Naive B cell (primary cell): ENCODE results near the gene TNFRSF14. TPM values are rescaled to one million over a fixed set of nuclear protein-coding genes. Genes with fewer than 3 reads are reported as not detected.

Experiments
- ATAC-seq, 2 donors: fragments of 150-1000 bp; cut with Tn5 transposase; 2 replicates each; pipeline ENCODE4 v1.10.0; 2021; ENCODE audit warnings: low read depth in 2 of 2, mild to moderate bottlenecking in 2 of 2, moderate library complexity in 2 of 2
- DNase-seq: peaks from one replicate; pipeline ENCODE4 v3.0.0; 2022
- H3K27ac Mint-ChIP-seq, 6 donors: one replicate each; pipeline ENCODE4 v1.8.0; 2020 to 2022; ENCODE audit warnings: mild to moderate bottlenecking in 6 of 6, mixed read lengths in 6 of 6, moderate library complexity in 5 of 6, inconsistent platforms in 2 of 6
- H3K27me3 Mint-ChIP-seq, 3 donors: one replicate each; pipeline ENCODE4 v1.8.0; 2021 to 2022; ENCODE audit warnings: mixed read lengths in 3 of 3, mild to moderate bottlenecking in 1 of 3
- H3K36me3 Mint-ChIP-seq, 2 donors: one replicate each; pipeline ENCODE4 v1.8.0; 2020 to 2022; ENCODE audit warnings: mixed read lengths in 2 of 2, inconsistent platforms in 1 of 2, mild to moderate bottlenecking in 1 of 2
- H3K4me1 Mint-ChIP-seq, 3 donors: one replicate each; pipeline ENCODE4 v1.8.0; 2020 to 2022; ENCODE audit warnings: mixed read lengths in 3 of 3, inconsistent platforms in 1 of 3, mild to moderate bottlenecking in 1 of 3, moderate library complexity in 1 of 3
- H3K4me3 Mint-ChIP-seq, 8 donors: one replicate each; pipeline ENCODE4 v1.8.0; 2020 to 2022; ENCODE audit warnings: mild to moderate bottlenecking in 8 of 8, mixed read lengths in 8 of 8, moderate library complexity in 8 of 8, inconsistent platforms in 2 of 8
- H3K9me3 Mint-ChIP-seq, 7 donors: one replicate each; pipeline ENCODE4 v1.8.0; 2020 to 2022; ENCODE audit warnings: mixed read lengths in 7 of 7, mild to moderate bottlenecking in 5 of 7, inconsistent platforms in 2 of 7, moderate library complexity in 1 of 7
- polyA plus RNA-seq, 6 donors: library from polyadenylated mRNA; unstranded; fragments of 300-500 nt; fragmentation: Illumina TruSeq; gene quantifications; one replicate each; pipeline ENCODE4 v1.2.3, GENCODE V29; 2021; ENCODE audit warnings: low read depth in 6 of 6

TNFRSF14 gene
- polyA plus RNA-seq, 6 donors from 2014 or later, result 40.7 to 75.6 (median 50.4) TPM

DNA sequence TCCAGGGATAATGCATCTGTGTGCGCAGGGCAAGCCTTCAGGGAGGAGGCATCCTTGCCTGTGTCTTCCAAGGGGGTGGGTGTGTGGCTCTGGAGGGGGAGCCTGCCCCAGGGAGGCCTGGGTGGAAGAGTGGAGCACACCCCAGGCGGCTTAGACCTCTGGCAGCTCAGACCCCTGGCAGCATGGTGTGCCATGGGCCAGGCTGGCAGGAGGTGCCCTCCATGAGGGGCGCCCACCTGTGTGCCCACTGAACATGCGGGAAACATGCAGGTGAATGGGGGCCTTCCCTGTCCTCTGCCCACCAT is 28.7 kb upstream of the TNFRSF14 start:
- Mint-ChIP-seq H3K9me3 (no peaks in the 10 kb centered on the region), H3K4me1 (peaks cover 15 to 41% (median 41%) of the 10 kb centered on the region in 3 donors), H3K36me3 (no peaks in the 10 kb centered on the region), H3K27ac (peak overlapping the region in 2 of 6 donors; percentile 36 to 69), H3K4me3 (peak overlapping the region; percentile 25 to 99 (median 50)), H3K27me3 (peaks cover 0 to 28% (median 5%) of the 10 kb centered on the region in 3 donors)
- DNase-seq (no peak), ATAC-seq (no peak)

- H3K36me3 Mint-ChIP-seq, result no peaks in the 10 kb centered on the region
- H3K27ac Mint-ChIP-seq, result no peak overlapping the region
- peaks cover under 1 to 31% (median 7%) of the 10 kb centered on the region in 3 donors for H3K27me3 Mint-ChIP-seq
- ATAC-seq (no peak), DNase-seq (no peak)
- H3K4me1 Mint-ChIP-seq, result peaks cover 11 to 40% (median 37%) of the 10 kb centered on the region in 3 donors
- H3K4me3 Mint-ChIP-seq, result peak overlapping the region in 3 of 8 donors; percentile 25 to 92 (median 90)
- no peaks in the 10 kb centered on the region for H3K9me3 Mint-ChIP-seq
Observed at GRCh38 chr1:2528016-2528415, 28.2 kb upstream of the TNFRSF14 start.

DNA sequence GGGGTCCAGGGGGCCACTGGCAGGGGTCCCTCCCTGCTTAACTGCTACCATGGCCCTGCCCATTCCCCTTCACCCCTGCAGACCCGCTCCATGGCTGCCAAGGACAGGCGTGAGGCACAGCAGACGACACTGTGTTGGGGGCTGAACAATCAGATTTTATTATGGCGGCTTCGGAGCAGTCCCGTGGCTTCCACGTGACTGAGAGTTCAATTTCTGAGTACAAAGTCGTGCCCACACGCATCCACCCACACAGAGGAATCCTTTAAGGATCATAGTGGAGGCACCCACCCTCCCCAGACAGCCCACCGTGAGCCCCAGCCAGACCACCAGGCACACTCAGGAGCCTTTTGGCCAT is 27.6 kb upstream of the TNFRSF14 start:
- Mint-ChIP-seq H3K4me3 (peak overlapping the region; percentile 80 to 90 (median 87)), H3K36me3 (no peaks in the 10 kb centered on the region), H3K9me3 (no peaks in the 10 kb centered on the region), H3K27ac (peak overlapping the region in 2 of 6 donors; percentile 47 to 75), H3K27me3 (peaks cover 6 to 36% (median 12%) of the 10 kb centered on the region in 3 donors), H3K4me1 (peaks cover 11 to 36% (median 32%) of the 10 kb centered on the region in 3 donors)
- DNase-seq (no peak), ATAC-seq (no peak)

DNA sequence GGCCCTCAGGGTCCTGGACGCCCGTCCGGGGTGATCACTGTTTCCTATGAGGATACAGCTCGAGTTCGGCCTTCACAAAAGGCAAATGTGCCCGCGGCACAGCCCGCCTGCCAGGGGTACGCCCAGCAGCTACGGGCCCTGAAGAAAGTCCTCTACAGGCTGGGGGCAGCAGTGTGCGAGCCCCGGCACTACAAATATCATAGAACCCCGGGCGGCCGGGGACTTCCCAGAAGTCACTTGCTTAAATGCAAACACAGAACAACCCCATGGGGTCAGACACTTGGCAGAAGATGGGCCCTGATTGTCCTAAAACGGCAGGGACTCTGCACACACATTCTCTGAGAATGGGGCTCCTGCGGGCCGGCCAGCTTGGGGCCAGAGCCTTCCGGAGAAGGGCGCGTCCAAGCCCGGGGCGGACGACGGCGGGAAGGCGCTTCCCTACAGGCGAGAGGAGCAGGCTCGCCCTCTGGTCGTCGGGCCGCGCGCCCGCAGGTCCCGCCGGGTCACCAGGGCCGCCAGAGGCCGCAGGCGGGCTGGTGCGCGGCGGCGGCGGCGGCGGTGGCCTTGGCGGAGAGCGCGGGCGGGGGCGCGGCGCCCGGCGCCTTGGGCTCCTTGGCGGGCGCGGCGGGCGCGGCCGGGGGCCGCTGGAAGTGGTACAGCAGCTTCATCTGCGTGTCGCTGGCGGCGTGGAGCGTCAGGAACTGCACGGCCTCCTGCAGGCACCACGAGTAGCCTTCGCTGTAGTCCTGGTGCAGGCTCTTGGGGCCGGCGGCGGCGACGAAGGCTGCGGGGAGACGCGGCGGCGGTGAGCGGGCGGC is 27.0 kb upstream of the TNFRSF14 start:
- no peaks in the 10 kb centered on the region for H3K36me3 Mint-ChIP-seq
- peak overlapping the region; percentile 80 to 90 (median 87) for H3K4me3 Mint-ChIP-seq
- DNase-seq (peak; percentile 57), ATAC-seq (peak; percentile 32 to 40)
- H3K4me1 Mint-ChIP-seq, result peaks cover 11 to 31% (median 30%) of the 10 kb centered on the region in 3 donors
- H3K9me3 Mint-ChIP-seq, result no peaks in the 10 kb centered on the region
- H3K27me3 Mint-ChIP-seq, result peaks cover 9 to 42% (median 16%) of the 10 kb centered on the region in 3 donors
- peak overlapping the region in 4 of 6 donors; percentile 34 to 75 (median 62) for H3K27ac Mint-ChIP-seq

DNA sequence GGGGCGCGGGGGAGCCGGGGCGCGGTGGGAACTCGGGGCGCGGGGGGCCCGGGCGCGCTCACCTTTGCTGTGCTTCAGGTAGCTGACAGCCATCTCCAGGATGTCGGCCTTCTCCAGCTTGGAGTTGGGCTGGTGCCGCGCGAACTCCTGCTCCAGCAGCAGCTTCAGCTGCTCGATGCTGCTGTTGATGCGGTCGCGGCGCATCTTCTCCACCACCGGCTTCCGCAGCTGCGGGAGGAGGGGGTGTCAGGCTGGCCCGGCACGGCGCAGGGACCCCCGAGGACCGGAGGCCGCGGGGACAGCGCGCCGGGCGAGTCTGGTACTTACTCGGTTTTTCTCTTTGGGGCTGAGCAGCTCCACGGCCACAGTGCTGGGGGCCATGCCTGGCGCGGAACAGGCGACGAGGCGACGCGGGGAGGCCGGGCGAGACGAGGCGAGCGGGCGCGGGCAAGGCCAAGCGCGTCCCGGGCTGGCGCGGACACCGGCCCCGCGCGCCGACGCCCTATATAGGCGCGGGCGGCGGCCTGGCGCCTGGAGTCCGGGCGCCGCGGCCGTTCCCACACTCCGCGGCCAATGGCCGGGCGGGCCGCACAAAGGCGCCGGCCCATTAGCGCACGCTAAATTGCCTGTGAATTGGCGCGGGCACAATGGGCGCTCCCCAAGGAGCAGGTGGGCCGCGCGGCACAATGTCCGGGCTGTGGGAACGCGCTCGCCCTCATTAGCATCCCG is 26.2 kb upstream of the TNFRSF14 start, which contains the start of gene HES5:
HES5 (minus strand) TSS at position 480 of the 729 bp plus-strand sequence; CDS start at position 381, 99 bp downstream.
- Mint-ChIP-seq H3K27me3 (peaks cover 9 to 46% (median 16%) of the 10 kb centered on the region in 3 donors), H3K4me3 (peak within 1 kb of the TSS; percentile 80 to 90 (median 87)), H3K4me1 (peaks cover 9 to 23% (median 23%) of the 10 kb centered on the region in 3 donors), H3K9me3 (no peaks in the 10 kb centered on the region), H3K27ac (peak within 1 kb of the TSS in 4 of 6 donors; percentile 34 to 75 (median 62)), H3K36me3 (no peaks in the 10 kb centered on the region)
- DNase-seq (no peak), ATAC-seq (no peak)

GRCh38 chr1:2530513-2531361 is 25.4 kb upstream of the TNFRSF14 start:
- no peak for DNase-seq
- no peak overlapping the region for H3K27ac Mint-ChIP-seq
- no peaks in the 10 kb centered on the region for H3K9me3 Mint-ChIP-seq
- peaks cover 9 to 52% (median 16%) of the 10 kb centered on the region in 3 donors for H3K27me3 Mint-ChIP-seq
- no peaks in the 10 kb centered on the region for H3K36me3 Mint-ChIP-seq
- H3K4me3 Mint-ChIP-seq, result peak overlapping the region in 6 of 8 donors; percentile 39 to 82 (median 52)
- ATAC-seq, result no peak
- H3K4me1 Mint-ChIP-seq, result peaks cover 5 to 17% (median 17%) of the 10 kb centered on the region in 3 donors

GRCh38 chr1:2532485-2533160 is 23.5 kb upstream of the TNFRSF14 start:
- H3K27me3 Mint-ChIP-seq, result peaks cover 20 to 50% (median 24%) of the 10 kb centered on the region in 3 donors
- H3K4me3 Mint-ChIP-seq, result peak overlapping the region in 1 of 8 donors; percentile 40
- H3K27ac Mint-ChIP-seq, result no peak overlapping the region
- no peaks in the 10 kb centered on the region for H3K9me3 Mint-ChIP-seq
- DNase-seq, result no peak
- ATAC-seq, result no peak
- H3K4me1 Mint-ChIP-seq, result peaks cover 0 to 11% (median 8%) of the 10 kb centered on the region in 3 donors
- no peaks in the 10 kb centered on the region for H3K36me3 Mint-ChIP-seq

- Mint-ChIP-seq H3K36me3 (no peaks in the 10 kb centered on the region), H3K4me3 (peak overlapping the region in 1 of 8 donors; percentile 35), H3K27me3 (peaks cover 20 to 49% (median 24%) of the 10 kb centered on the region in 3 donors), H3K4me1 (peaks cover 0 to 11% (median 6%) of the 10 kb centered on the region in 3 donors), H3K27ac (no peak overlapping the region), H3K9me3 (no peaks in the 10 kb centered on the region)
- DNase-seq, result no peak
- no peak for ATAC-seq
Observed at GRCh38 chr1:2533365-2533764, 22.8 kb upstream of the TNFRSF14 start.

- Mint-ChIP-seq H3K4me1 (peaks cover 0 to 4% (median 0%) of the 10 kb centered on the region in 3 donors), H3K36me3 (no peaks in the 10 kb centered on the region), H3K4me3 (no peak overlapping the region), H3K27me3 (peaks cover 19 to 54% (median 20%) of the 10 kb centered on the region in 3 donors), H3K9me3 (no peaks in the 10 kb centered on the region), H3K27ac (no peak overlapping the region)
- DNase-seq (no peak), ATAC-seq (no peak)
Observed at GRCh38 chr1:2534315-2534686, 21.9 kb upstream of the TNFRSF14 start.

DNA sequence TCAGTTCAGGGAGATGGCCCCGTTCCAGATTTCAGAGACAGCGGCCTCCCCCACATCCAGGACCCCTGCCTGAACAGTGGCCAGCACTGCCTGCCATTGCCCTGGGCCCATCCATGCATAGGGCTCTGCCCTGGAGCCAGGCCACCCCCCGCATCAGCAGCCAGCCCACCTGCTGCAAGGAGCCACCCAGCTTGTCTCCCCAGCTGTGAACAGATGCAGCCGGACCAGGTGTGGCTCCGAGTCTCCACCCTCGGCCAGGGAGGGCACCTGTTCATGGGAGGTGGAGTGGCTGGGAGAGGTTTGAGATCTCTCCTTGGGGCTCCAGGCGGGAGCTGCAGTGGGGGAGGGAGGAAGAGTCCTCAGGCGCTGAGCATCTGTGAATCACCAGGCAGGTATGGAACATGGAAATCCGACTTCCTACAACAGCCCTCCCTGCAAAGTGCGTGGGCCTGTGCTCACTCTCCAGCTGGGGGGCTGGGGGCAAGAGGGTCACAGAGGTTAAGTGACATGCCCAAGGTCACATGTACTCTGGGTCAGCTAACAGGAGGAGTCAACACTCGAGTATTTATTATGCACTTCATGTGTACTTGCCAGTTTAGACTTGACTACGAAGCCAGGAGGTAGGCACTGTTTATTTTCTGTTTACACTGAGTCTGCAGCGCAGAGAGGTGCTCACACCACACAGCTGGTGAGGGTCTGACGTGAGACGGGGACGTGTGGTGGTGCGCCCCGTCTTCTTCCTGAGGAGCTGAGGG is 21.3 kb upstream of the TNFRSF14 start:
- H3K27me3 Mint-ChIP-seq, result peaks cover 19 to 54% (median 20%) of the 10 kb centered on the region in 3 donors
- H3K9me3 Mint-ChIP-seq, result no peaks in the 10 kb centered on the region
- peak overlapping the region in 1 of 6 donors; percentile 52 for H3K27ac Mint-ChIP-seq
- no peak overlapping the region for H3K4me3 Mint-ChIP-seq
- ATAC-seq, result no peak
- no peak for DNase-seq
- peaks cover 0 to 4% (median 0%) of the 10 kb centered on the region in 3 donors for H3K4me1 Mint-ChIP-seq
- H3K36me3 Mint-ChIP-seq, result no peaks in the 10 kb centered on the region

- H3K9me3 Mint-ChIP-seq, result no peaks in the 10 kb centered on the region
- ATAC-seq (no peak), DNase-seq (no peak)
- H3K4me1 Mint-ChIP-seq, result peaks cover 0 to 4% (median 0%) of the 10 kb centered on the region in 3 donors
- no peak overlapping the region for H3K27ac Mint-ChIP-seq
- no peak overlapping the region for H3K4me3 Mint-ChIP-seq
- no peaks in the 10 kb centered on the region for H3K36me3 Mint-ChIP-seq
- peaks cover 19 to 54% (median 20%) of the 10 kb centered on the region in 3 donors for H3K27me3 Mint-ChIP-seq
Observed at GRCh38 chr1:2535455-2535854, 20.7 kb upstream of the TNFRSF14 start.

- DNase-seq, result no peak
- ATAC-seq, result no peak
- no peaks in the 10 kb centered on the region for H3K36me3 Mint-ChIP-seq
- H3K4me3 Mint-ChIP-seq, result no peak overlapping the region
- peaks cover 0 to 2% (median 0%) of the 10 kb centered on the region in 3 donors for H3K4me1 Mint-ChIP-seq
- H3K27ac Mint-ChIP-seq, result no peak overlapping the region
- H3K27me3 Mint-ChIP-seq, result peaks cover 19 to 50% (median 20%) of the 10 kb centered on the region in 3 donors
- H3K9me3 Mint-ChIP-seq, result no peaks in the 10 kb centered on the region
Observed at GRCh38 chr1:2535981-2536380, 20.2 kb upstream of the TNFRSF14 start.
